HG03521 (cell line): Measurements from ENCODE around the gene MCHR1.

Experiments
- ATAC-seq: cut with Tn5 transposase; IDR thresholded peaks from one replicate; pipeline ENCODE4 v1.9.1; 2021; ENCODE audit warnings: mild to moderate bottlenecking, moderate library complexity; ENCODE audit not compliant: unreplicated experiment

Gene MCHR1, protein sequence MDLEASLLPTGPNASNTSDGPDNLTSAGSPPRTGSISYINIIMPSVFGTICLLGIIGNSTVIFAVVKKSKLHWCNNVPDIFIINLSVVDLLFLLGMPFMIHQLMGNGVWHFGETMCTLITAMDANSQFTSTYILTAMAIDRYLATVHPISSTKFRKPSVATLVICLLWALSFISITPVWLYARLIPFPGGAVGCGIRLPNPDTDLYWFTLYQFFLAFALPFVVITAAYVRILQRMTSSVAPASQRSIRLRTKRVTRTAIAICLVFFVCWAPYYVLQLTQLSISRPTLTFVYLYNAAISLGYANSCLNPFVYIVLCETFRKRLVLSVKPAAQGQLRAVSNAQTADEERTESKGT

DNA sequence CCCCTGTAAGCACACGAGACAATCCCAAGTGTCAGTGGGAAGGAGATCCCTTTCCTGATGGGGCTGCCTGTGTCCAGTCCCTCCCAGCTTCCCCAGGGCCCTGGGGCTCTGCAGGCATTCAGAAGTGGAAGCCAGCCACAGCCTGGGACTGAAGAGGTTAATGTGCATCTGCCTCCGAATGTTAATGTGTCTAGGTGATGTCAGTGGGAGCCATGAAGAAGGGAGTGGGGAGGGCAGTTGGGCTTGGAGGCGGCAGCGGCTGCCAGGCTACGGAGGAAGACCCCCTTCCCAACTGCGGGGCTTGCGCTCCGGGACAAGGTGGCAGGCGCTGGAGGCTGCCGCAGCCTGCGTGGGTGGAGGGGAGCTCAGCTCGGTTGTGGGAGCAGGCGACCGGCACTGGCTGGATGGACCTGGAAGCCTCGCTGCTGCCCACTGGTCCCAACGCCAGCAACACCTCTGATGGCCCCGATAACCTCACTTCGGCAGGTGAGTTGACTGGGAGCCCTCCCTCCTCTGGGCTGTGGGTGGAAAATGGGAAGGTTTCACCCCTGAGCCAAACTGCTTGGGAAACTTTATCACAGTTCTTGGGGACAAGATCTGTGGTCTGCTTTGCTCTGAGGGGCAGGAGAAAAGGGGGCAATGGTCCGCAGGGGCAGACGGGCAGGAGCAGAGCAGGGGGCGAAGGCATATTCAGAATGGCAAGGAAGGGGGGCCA, at the start of gene MCHR1:
MCHR1 (plus strand) TSS at position 236 of the 715 bp plus-strand sequence; CDS start at position 405, 169 bp downstream.
- ATAC-seq = no peak

DNA sequence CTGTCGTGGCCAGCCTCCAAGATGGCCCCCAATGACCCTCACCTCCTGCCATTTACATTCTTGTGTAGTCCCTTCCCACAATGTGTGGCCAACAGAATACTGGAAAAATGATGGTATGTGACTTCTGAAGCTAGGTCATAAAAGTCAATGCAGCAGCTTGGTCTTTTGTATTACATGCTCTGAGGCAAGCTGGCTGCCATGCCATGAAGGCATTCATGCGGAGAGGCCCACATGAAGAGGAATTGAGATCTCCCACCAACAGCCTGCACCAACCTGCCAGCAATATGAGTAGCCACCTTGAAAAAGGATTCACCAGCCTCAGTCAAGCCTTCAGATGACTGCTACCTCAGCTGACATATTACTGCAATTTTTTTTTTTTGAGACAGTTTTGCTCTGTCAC, 47.4 kb upstream of the MCHR1 start:
- no peak for ATAC-seq

DNA sequence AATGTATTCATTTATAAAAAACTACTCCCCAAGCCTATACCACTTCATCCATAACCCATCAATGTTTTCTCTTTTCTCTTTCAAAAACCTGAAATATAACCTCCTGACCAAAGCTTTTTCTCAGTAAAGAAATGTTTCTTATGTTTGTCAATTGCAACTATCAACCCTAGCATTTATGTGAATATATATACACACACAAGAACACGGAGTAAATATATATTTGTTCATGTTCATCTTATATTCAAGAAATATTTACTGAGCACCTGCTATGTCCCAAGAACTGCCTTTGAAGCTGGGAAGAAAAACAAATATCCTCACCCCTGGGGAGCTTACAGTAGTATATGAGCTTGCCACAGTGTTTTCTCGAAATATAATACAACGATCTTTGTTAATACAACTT, 46.2 kb upstream of the MCHR1 start:
- ATAC-seq = no peak

DNA sequence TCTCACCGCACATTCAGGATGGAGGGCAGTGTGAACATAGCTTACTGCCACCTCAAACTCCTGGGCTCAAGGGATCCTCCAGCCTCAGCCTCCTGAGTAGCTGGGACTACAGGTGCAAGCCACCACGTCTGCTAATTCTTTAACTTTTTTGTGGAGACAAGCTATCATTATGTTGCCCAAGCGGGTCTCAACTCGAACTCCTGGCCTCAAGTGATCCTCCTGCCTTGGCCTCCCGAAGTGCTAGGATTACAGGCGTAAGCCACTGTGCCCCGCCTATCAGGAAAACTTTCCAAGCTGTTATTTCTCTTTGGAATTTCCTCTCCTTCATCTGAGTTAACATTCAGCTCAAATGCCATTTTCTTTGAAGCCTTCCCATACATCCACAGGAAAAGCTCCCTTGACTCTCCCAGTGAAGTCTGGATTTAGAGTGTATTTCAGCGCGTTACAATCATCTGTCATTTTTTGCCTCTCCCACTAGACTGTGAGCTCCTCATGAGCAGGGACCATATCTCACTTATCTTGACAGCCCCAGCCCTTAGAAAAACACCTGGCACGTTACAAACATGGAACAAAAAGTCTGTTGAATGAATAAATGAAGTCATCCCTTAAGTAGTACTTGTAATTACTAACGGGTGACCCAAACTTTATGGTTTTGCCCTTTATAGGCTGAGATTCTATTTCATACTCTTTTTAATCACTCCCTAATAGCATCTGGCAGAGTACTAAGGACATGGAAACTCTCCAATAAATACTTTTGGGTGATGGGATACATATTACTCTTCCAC, 45.0 kb upstream of the MCHR1 start:
- no peak for ATAC-seq

DNA sequence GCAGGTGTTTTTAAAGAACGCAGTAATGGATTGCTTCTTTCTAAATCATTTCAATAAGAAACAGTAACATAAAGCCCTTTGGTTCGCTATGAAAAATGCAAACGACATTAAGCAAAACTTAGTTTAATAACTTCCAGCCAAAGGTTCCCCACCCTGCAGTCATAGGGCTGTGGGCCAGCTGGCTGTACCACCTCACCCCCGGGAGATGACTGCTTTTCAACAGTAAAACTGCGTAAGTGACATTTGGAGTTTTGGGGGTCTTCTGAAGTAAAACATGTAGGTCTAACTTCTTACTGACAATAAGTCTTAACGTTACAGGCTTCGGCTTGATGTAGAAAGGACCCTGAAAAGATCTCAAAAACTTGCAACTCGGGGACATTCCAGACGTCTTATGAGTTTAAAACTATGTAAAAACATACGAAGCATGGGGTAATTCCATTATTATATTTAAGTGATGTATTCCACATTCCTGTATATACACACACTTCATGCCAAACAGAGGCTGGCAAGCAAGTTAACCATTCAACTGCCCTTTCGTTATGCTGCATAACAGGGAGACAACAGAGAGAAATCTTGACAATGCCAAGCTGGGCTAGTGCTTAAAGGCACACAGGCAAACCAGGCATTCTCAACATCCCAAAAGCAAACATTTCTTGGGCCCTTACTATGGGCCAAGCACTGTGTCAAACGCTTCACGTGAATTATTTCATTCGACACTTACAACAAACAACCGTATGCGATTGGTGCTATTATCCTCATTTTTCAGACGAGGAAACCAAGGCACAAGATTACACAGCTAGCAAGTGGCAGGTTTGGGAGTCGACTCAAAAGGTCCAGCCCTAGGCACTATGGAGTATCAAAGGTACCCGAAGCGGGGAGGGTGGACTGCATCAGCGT, 44.0 kb upstream of the MCHR1 start:
- ATAC-seq = no peak

DNA sequence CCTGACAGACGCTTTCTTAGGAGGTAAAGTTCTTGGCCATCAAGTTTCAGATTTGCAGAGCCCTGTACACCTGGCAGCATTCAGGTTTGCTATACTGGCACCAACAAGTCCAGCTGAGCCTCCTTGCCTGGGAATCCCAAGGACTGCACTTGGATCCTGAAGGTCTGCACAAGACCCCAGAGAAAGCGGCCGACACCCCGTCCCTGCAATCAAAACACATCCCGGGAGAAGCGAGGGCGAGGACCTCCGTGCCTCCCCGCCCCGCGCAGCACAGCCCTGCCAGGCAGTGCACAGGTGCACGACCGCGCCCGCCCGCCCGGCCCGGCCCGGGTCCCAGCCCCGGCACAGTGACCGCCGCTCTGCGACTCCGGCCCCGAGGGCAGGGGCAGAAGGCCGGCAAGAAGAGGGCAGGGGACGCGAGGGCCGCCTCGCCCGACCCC, 43.3 kb upstream of the MCHR1 start:
- ATAC-seq = peak; percentile 11

DNA sequence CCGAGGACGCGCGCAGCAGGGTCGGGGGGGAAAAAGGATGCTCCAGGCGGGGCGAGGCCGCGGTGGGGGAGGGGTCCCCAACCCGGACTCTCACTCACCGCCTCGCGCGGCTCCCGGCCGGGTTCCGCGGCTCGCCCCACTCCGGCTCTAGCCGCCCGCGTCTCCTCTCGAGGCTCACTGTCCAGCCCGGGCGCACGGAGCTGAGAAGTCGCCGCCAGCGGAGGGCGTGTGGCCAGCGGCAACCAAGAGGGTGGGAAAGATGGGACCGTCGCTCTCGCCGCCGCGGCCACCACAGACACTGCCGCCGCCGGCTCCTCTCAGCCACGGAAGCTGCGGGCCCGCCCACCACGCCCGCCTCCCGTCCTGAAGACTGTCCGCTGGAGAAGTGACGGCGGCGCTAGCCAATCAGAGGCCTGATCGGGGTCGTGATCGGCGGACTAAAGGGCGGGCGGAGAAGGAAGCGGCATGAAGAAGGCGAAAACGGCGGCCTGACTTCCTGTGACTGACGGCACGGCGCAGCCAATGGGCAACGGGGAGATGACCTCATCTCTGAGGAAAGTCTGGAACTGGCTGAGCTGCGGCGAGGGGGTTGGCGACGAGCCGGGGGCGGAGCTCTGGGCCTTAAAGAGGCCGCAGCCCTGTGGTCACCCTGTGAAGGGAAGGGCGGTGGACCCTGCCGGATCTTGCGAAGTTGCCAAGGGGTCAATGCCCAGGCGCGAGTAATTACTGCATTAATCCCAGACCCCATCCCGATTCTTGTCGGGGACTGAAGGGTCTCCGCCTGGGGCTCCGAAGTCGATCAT, 42.7 kb upstream of the MCHR1 start, which contains the start of gene MRTFA:
MRTFA (minus strand) TSS at position 340 of the 803 bp plus-strand sequence.
- ATAC-seq = peak; percentile 91

DNA sequence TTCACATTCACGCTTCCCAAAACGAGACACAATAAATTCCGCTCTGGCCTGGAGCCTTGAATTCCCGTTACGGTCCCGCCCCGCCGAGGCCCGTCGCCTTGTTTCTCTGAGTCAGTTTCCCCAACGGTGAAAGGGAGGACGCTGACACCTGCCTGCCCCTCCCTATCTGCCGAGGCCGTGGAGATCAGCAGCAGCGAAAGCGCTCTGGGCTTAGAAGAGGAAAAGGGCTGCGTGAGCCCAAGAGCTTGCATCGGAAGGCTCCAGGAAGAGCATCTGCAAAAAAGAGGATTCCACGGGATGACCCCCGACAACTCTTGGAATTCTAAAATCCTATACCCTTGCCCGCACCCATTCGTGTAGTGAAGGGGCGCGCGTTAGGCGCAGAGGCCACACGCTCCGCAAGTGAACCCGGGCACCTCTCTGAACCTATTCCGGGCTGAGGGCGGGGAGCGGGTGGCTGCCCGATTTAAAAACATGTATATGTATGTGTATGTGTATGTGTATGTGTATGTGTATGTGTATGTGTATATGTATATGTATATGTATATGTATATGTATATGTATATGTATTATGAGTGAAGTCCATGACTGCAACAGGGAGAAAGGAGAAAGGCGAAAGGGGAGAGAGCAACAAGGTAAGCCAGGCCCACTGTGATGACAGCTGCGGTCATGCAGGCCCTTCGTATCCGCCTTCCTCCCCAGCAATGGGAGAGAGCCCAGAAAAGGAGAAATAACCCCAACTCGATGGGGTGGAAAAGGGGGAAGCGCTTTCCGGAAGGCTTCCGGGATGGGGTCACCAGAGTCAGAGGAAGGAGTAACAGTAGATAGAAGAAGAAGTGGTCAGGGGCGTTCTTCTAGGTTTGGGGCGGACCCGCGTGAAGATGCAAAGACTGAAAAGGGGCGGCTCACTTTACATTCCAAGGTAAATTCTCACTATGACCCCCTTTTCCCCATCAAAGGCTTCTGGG, 41.8 kb upstream of the MCHR1 start:
- ATAC-seq = peak; percentile 10

DNA sequence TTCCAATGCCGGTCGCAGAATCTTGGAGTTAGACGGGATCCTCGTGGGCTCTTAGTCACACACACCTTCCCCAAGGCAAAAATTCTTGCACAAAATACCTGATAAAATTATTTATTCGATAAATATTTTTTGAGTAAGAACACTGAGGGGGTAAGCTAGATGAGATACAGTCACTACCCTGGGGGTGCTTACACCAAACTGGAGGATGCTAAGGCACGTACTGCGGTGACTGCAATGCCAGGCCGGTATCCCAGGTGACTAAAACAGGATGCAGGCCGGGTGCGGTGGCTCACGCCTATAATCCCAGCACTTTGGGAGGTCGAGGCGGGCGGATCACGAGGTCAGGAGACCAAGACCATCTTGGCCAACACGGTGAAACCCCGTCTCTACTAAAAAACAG, 41.0 kb upstream of the MCHR1 start:
- ATAC-seq = no peak

DNA sequence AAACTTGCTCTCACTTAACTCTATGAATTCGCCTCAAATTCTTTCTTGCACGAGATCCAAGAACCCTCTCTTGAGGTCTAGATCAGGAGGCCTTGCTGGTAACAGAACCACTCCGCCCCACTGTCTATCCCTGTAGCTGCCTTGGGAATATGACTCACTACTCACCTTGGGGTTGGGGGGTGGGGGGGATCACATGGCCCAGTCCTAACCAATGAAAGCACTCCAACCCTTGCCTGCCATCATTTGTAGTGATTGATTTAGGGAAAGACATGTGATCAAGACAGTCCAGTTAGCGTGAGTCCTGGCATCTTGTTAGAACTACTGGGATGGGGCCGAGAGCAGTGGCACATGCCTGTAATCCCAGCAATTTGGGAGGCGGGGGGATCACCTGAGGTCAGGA, 38.0 kb upstream of the MCHR1 start:
- no peak for ATAC-seq

DNA sequence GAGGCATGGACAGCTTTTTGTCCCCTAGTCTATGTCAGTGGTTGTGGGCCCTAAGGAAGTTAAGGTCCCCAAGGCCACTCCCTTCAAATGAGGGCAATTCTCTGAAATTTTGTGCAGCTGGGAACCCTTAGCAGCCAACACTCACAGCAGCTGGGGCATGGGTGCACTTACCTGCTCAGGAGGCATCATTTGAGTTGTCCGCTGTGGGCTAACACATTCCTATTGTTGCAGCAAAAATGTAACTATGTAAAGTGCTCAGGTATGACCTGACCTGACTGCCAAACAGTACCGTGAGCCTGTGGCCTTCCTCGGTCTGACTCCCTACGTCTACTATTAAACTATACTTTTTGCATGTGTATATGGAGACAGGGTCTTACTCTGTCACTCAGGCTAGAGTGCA, 37.0 kb upstream of the MCHR1 start:
- ATAC-seq = no peak

DNA sequence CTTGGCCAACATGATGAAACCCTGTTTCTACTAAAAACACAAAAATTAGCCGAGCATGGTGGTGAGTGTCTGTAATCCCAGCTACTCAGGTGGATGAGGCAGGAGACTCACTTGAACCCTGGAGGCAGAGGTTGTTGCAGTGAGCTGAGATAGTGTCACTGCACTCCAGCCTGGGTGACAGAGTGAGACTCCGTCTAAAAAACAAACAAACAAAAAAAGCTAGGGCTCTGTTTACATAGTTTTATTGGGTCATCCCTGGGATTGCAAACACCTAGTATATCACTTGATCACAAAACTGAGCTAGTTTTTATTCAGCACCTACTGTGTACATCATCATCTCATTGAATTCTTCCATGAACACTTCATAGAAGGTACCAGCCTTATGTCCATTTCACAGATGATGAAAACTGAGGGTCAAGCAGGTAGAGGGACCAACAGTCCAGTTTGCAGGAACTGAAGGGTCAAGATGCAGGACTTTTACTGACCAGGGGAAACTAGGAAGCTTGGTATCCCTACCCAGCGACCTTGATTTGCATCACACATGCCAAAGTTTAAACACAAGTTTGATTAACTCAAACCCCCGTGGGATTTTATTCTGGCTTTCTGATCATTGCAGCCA, 33.6 kb upstream of the MCHR1 start:
- ATAC-seq = no peak

DNA sequence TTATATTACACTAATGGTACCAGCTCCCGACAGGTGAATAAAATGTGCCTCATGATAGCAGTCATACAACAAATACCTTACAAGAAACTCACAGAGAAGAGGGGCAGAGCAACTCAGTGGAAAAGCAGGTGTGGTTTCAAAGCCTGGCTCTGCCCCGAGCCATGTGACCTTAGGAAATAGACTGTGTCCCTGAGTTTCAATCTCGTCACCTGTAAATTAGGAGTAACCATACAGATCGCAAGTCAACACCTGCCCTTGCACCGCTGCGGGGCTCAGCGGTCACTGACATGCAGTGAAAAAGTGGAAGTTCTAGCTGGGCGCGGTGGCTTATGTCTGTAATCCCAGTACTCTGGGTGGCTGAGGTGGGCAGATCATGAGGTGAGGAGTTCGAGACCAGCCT, 30.9 kb upstream of the MCHR1 start:
- ATAC-seq = no peak

DNA sequence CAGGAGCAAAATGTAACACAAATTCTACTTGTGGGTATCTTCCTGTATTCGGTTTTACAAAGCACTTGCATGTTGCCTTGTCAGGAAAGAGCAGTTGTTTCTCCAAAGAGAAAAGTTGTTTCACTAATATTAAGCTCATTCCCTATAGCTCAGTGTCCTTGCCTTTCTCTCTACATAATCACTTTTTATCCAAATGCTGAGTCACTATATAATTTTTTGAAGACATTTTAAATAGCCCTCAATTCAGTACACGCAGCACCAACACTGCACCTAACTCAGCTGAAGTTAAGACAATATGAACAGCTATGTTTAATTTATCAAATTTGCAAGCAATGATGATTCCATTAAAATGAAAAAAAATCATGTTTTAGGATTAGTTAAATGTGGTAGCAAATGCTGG, 28.2 kb upstream of the MCHR1 start:
- ATAC-seq = no peak

DNA sequence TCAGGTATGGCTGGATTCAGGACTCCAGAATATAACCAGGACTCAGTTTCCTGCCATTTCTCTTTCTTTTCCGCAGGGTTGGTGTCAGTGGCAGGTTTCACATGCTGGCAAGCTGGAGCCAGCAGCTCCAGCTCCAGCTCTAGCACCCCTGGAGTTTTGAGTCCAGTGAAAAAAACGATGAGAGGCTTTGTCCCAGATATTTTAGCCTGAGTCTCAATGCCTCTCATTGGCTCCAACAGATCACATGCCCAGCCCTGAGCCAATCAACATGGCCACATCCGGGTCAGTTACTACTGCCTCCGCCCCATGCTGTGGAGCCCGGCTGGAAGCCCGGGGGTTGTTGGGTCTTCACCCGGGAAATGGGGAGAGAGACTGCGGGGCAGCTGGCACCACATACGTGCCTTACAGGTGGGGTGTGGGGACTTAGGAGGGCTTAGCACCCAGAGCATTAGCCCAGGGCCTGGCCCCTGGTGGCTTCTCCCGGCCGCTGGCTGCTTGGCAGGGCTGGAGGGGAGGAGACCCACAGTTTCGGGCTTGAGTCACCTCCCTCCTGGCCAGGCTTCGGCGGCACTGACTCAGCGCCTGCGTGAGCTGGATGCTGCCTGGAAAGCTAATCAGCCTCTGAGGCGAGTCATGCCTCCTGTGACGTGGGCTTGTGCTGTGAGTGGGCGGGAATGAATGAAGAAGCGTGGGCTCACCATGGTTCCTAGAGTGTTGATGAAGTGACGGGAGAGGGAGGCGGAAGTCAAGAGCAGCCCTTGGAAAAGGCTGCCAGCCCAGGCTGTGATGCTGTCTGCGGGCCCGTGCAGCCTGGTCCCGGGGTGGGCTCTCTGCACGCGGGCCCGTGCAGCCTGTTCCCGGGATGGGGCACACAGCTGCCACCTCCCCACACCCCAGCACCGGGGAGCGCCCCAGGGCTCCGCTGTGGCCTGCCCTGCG, 27.5 kb upstream of the MCHR1 start:
- peak; percentile 79 for ATAC-seq

DNA sequence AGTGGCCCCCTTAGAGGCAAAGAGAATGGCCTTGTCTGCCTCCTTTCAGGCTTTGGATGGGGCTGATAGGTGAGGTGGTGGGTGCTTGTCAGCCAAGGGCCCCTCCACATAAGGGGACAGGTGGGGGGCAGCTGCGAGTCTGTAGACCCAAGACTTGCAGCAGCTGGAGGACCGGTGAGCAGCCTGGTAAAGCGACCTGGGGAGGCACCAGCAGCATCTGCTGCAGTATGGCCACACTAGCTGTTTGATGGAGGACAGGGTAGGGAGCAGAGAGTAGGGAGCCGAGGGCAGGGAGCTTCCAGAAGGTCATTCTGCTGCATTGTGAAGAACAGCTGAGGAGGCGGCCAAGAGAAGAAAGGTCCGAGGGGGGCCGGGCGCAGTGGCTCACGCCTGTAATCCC, 25.9 kb upstream of the MCHR1 start:
- ATAC-seq = no peak
